ENCODE measurements around the gene TPCN2.

- TF ChIP-seq CTCF (IDR thresholded peaks at IDR 0.05) = peak in 1 of 6 experiments; percentile 11
- TF ChIP-seq POLR2A (IDR thresholded peaks at IDR 0.05) = peak in 3 of 4 donors; percentile 56 to 84 (median 63)
- TF ChIP-seq EP300 (IDR thresholded peaks at IDR 0.05) = no peak
Observed at GRCh38 chr11:69048694-69049489, at the start of gene TPCN2.

Measured in upper lobe of left lung (tissue), 4 donors.